A549 treated with dexamethasone at 1 μM for 4 hours (cell line): ENCODE data around the gene STEAP1. TPM values are rescaled to one million over a fixed set of nuclear protein-coding genes. Genes with fewer than 3 reads are reported as not detected.

Source experiments
- total RNA-seq: library from RNA; stranded (reverse); fragments of 200-300 nt; extraction: Qiagen RNA extraction; gene quantifications from 5 replicates; pipeline ENCODE4 v1.2.3, GENCODE V29; 2022

The STEAP1 gene
- 15.0 to 17.6 TPM (median 16.8 TPM) in 5 replicates for total RNA-seq

GRCh38 chr7:90153943-90154771 lies at the start of gene STEAP1:
Gene STEAP1 (plus strand): TSS chr7:90154469. CDS start chr7:90159789, 5,320 bp downstream.

GRCh38 chr7:90211391-90212148 lies 57.3 kb downstream of the STEAP1 start, which contains the start of gene STEAP2:
Gene STEAP2 (plus strand): TSS chr7:90211740. CDS start chr7:90225083, 13,343 bp downstream.

Other genes starting within 250 kb of the STEAP1 start
- gene STEAP2, start 57.3 kb downstream of the STEAP1 start, total RNA-seq, result 2.6 to 5.1 TPM (median 4.7 TPM) in 5 replicates
- 1.2 to 2.3 TPM (median 2.0 TPM) in 5 replicates for gene CFAP69, start 90.7 kb downstream of the STEAP1 start, total RNA-seq
- gene FAM237B, start 166.8 kb downstream of the STEAP1 start, total RNA-seq, result 0.02 to 0.06 TPM (median 0.03 TPM) in 5 replicates
- 24.3 to 30.4 TPM (median 27.4 TPM) in 5 replicates for gene GTPBP10, start 192.2 kb downstream of the STEAP1 start, total RNA-seq
- gene CLDN12, start 249.0 kb downstream of the STEAP1 start, total RNA-seq, result 24.1 to 37.5 TPM (median 31.6 TPM) in 5 replicates